Spinal cord (tissue), 10 donors: ENCODE results near the gene PELI2. TPM values are rescaled to one million over a fixed set of nuclear protein-coding genes. Genes with fewer than 3 reads are reported as not detected.
A peak's percentile ranks its signal among the peaks of the same experiment; 100 is the strongest.

Source experiments
- DNase-seq, 6 donors: peaks; one replicate each; pipeline versions ENCODE4 v3.0.0 to v3.0.0-alpha.2; 2013 to 2015; ENCODE audit warnings: low spot score in 6 of 6, low read depth in 4 of 6
- H3K27ac ChIP-seq: one replicate; pipeline ENCODE4 v1.5.1; 2013; ENCODE audit warnings: low read depth, low read length, control low read depth
- H3K27me3 ChIP-seq: one replicate; pipeline ENCODE4 v1.6.1; 2013; ENCODE audit warnings: low read length; ENCODE audit not compliant: control insufficient read depth, insufficient read depth
- H3K36me3 ChIP-seq: one replicate; pipeline ENCODE4 v1.6.1; 2013; ENCODE audit warnings: low read length; ENCODE audit not compliant: control insufficient read depth, insufficient read depth
- H3K4me1 ChIP-seq: one replicate; pipeline ENCODE4 v1.6.1; 2013; ENCODE audit warnings: low read length; ENCODE audit not compliant: control insufficient read depth, insufficient read depth
- H3K4me3 ChIP-seq: one replicate; pipeline ENCODE4 v1.5.1; 2013; ENCODE audit warnings: low read depth, low read length, control low read depth
- H3K9me3 ChIP-seq: one replicate; pipeline ENCODE4 v1.6.1; 2013; ENCODE audit warnings: low read length; ENCODE audit not compliant: control insufficient read depth, insufficient read depth
- WGBS: methylation state at CpG from one replicate; pipeline ENCODE4 v1.1.5; 2013; ENCODE audit warnings: missing lambda C conversion rate; ENCODE audit not compliant: insufficient coverage; 5-methylcytosine and 5-hydroxymethylcytosine counted together
- polyA plus RNA-seq, 2 donors: library from polyadenylated mRNA; unstranded; fragments of 120-200 nt; gene quantifications; one replicate each; pipeline ENCODE4 v1.2.1, GENCODE V29; 2013; ENCODE audit not compliant: insufficient read length in 2 of 2
- total RNA-seq, 2 donors: library from RNA; depleted of rRNA in 1 of 2; stranded (reverse); fragments of 120-200 nt in 1 of 2; fragments of >200 nt in 1 of 2; gene quantifications; one replicate each; pipeline versions ENCODE4 v1.2.3 to v1.2.4, GENCODE V29; 2013 to 2014
- donor health status: healthy.

The PELI2 gene
- total and polyA plus RNA-seq, 4 donors: 8.5 to 20.3 (median 12.9) TPM

DNA sequence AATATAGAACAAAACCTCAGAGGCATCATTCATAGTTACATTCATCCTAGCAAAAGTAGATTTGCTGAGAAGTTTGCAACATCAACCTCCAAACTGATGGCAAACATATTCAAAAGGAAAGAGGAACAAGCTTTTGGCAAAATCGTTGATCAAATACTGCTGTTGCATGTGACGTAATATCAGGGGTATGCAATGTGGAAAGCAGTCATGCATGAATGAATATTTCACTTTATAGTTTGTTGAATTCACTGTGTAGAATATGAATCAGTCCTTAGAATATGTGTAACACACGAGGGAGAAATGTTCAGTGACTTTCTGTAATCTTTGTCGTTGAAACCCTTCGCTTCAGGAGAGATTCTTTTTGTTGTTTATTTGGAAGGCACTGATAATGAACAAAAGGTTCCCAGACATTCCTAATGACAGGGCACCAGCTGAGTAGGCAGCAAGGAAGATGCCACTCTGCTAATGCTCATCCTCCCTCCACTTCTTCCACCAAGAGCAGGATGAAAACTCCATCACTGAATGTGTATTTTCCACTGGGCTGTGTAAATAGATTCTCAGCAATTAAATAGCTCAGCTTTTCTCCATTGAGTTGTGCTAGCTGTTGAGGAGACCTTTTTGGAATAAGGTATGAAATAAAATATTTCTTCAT is 126.1 kb downstream of the PELI2 start:
- no peak for DNase-seq
- 73% methylated on average over 4 of the region's 5 CpGs for whole genome bisulfite sequencing

DNA sequence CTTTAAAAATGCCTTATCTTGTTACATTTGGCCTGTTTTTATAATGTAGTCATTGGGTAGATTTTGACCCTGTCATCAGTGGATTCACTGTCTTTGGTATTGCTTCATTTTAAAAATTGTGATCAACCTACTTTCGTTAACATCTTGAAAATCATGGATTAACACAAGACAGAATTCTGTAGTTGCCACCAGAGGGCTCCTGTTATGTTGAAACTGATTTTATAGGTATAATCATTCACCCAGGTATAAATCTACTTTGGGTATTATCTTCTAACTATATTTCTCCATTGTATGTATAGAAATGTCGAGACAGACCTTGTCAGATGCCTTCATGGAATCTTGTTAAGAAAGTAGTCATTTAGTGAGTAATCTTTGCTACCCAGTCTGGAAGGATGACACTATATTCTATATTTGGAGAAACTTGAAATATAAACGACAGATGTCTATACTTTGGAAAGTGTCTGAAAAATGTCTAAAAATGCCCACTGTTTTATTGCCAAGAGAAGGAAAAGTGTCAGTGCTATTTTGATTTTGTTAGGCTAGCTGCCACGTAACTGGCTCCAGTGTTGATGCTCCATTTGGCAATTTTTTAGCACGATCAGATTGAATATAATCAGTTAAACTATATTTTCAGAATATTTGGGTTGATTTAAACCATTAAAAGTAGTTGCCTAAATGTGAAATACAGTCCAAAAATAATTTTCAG is 129.4 kb downstream of the PELI2 start:
- no peaks in the 10 kb centered on the region for H3K27me3 ChIP-seq
- WGBS: no CpG with 5 or more reads among the region's 5 CpGs
- H3K36me3 ChIP-seq: no peaks in the 10 kb centered on the region
- DNase-seq: peak in 2 of 6 donors; percentile 50 to 86
- peaks cover 3% of the 10 kb centered on the region for H3K4me1 ChIP-seq
- H3K4me3 ChIP-seq: no peak overlapping the region
- no peak overlapping the region for H3K27ac ChIP-seq
- H3K9me3 ChIP-seq: no peaks in the 10 kb centered on the region

More for the DNA sequence above, 126.1 kb downstream of the PELI2 start:
- Histone ChIP-seq H3K9me3 (no peaks in the 10 kb centered on the region), H3K4me3 (no peak overlapping the region), H3K27ac (no peak overlapping the region), H3K36me3 (no peaks in the 10 kb centered on the region), H3K4me1 (no peaks in the 10 kb centered on the region), H3K27me3 (no peaks in the 10 kb centered on the region)

DNA sequence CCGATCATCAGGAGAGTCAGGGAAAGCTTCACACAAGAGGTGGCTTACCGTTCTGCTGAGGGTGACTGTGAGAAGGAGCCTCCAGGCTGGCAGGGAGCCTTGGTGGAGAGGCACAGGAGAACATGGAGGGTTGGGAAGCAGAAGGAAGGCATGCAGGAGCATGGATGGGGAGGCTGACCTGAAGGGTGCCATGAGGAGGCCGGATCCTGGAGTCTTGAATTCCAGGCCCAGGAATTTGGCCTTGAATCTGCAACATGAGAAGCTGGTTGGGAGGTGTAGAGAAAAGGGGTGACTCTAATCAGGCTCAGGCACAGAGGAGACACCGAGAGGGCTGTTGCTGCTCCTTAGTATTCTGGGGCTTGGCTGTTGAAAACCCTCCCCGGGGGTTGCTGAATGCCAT is 130.2 kb downstream of the PELI2 start:
- WGBS: 79% methylated on average over 5 of the region's 5 CpGs

DNA sequence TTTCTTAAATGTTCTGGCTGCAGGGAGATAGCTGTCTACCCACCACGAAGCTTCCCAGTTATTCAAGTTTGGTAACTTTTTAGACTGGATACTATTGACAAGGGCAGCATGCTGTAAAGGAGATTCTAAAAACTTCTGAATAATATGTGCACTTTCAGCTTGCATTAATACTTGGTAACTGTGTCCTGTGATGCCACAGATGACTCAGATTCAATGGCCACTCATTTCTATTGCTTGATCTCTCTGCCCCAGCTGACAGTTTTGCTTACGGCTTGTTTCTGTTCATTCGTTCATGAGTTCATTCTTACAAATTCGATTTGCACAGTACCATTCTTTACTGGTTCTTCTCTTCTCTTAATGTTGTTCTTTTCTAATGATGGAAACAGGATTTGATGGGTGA is 142.8 kb downstream of the PELI2 start:
- 100% methylated on average over 1 of the region's 4 CpGs for WGBS
- no peak for DNase-seq
- Histone ChIP-seq H3K4me3 (no peak overlapping the region), H3K4me1 (no peaks in the 10 kb centered on the region), H3K27me3 (no peaks in the 10 kb centered on the region), H3K36me3 (no peaks in the 10 kb centered on the region), H3K9me3 (peaks cover 5% of the 10 kb centered on the region), H3K27ac (no peak overlapping the region)

More for the DNA sequence above, 130.2 kb downstream of the PELI2 start:
- Histone ChIP-seq H3K27me3 (no peaks in the 10 kb centered on the region), H3K27ac (no peak overlapping the region), H3K4me3 (no peak overlapping the region), H3K9me3 (no peaks in the 10 kb centered on the region), H3K36me3 (no peaks in the 10 kb centered on the region), H3K4me1 (peaks cover 3% of the 10 kb centered on the region)
- DNase-seq: no peak

DNA sequence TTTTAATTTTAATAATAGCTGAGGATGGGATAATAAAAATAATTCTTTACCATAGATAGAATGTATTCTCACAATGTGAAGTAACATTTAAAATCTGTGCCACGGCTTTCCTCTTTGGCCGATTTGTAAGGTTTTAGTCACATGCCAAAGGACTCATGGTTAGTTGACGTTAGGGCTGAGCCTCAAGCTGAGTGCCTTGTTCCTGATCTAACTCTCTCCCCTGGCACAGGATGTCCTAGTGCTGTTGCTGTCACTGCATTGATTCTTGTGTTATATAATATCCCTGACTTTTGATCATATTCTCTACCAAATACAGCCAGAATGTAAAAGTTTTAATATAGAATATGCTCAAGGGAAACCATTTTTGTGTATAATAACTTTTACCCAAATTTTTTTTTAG is 144.3 kb downstream of the PELI2 start:
- Histone ChIP-seq H3K9me3 (peaks cover 5% of the 10 kb centered on the region), H3K4me3 (no peak overlapping the region), H3K27me3 (no peaks in the 10 kb centered on the region), H3K27ac (no peak overlapping the region), H3K36me3 (no peaks in the 10 kb centered on the region), H3K4me1 (no peaks in the 10 kb centered on the region)
- no peak for DNase-seq
- WGBS: 92% methylated on average over 2 of the region's 3 CpGs

DNA sequence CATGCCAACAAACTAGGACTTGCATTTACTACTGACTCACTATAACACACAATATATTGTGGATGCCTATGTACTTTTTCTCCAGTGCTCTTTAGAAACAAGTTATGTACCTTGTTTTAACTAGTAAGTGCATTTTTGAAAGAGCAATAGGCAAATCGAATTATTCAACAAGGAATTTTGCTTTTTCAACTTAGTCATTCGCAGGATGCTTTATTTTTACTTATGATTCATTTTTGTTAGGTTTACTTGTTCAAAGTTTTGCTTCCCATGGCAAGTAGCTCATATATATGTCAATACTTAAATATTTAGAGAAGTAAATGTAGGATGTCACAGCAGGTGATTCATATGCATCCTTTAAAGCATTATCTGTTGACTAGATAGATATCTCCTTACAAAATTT is 149.8 kb downstream of the PELI2 start:
- Histone ChIP-seq H3K9me3 (no peaks in the 10 kb centered on the region), H3K4me1 (peaks cover 1% of the 10 kb centered on the region), H3K36me3 (no peaks in the 10 kb centered on the region), H3K27me3 (no peaks in the 10 kb centered on the region), H3K27ac (no peak overlapping the region), H3K4me3 (no peak overlapping the region)
- no peak for DNase-seq
- no CpG with 5 or more reads among the region's 2 CpGs for WGBS

DNA sequence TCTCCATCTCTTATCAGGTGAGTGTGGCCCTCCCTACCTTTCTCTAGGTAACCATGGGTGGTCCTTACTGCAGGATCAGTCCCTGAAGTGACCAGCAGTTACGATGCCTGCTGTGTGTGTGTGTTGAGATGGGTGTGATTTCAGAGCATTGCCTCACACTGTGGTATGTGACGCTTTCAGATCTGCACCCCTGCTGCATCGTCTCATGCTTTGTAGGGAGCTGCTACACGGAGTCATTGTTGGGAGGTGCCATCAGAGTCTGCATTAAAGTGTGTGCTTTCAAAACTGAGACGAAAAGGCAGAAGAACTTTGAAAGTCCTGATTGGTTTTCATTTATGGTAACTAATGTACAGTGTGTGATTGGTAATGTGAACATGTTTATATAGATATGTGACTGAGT is 150.5 kb downstream of the PELI2 start:
- Histone ChIP-seq H3K4me3 (no peak overlapping the region), H3K27ac (no peak overlapping the region), H3K27me3 (no peaks in the 10 kb centered on the region), H3K36me3 (no peaks in the 10 kb centered on the region), H3K9me3 (no peaks in the 10 kb centered on the region), H3K4me1 (peaks cover 3% of the 10 kb centered on the region)
- WGBS: 91% methylated on average over 5 of the region's 5 CpGs
- DNase-seq: no peak

DNA sequence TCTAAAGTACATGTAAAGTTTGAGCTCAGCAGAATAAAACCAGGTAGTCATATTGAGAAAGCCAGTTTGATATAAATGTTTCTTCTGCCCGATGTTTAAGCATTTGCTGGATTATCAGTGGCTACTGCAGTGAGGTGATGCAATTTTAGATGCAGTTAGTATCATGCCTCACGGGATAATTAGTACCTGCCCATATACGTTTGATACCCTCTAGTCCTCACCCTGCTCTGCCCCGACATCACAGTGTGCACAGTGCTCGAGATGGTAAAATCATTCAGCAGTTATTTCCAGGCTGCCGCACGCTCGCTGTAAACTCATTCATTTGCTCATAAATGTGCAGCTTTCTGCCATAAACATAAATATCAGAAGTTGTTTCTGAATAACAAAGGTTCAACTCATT is 152.7 kb downstream of the PELI2 start:
- WGBS: 68% methylated on average over 7 of the region's 8 CpGs
- Histone ChIP-seq H3K4me3 (no peak overlapping the region), H3K9me3 (no peaks in the 10 kb centered on the region), H3K36me3 (no peaks in the 10 kb centered on the region), H3K27me3 (no peaks in the 10 kb centered on the region), H3K27ac (no peak overlapping the region), H3K4me1 (peaks cover 3% of the 10 kb centered on the region)
- DNase-seq: peak in 1 of 6 donors; percentile 30

DNA sequence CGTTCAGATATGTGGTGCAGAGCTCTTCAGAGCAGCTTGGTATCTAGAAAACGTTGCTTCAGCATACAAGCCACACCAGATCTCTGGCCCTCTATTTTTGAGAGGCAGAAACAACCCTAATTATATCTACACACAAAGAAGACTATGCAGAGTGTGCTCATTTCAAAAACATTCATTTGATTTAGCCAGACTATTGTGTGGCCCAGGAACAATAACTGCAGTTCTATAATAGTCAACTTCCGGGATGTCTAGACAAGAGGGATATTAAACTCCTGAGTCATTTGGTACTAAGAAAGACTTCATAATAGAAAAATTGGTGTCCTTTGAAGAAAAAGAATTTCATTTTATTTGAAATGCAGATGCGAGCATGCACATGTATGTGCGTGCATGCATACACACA is 153.8 kb downstream of the PELI2 start:
- H3K4me1 ChIP-seq: peaks cover 3% of the 10 kb centered on the region
- no peaks in the 10 kb centered on the region for H3K27me3 ChIP-seq
- 95% methylated on average over 2 of the region's 5 CpGs for WGBS
- no peak overlapping the region for H3K27ac ChIP-seq
- no peaks in the 10 kb centered on the region for H3K36me3 ChIP-seq
- no peak for DNase-seq
- no peaks in the 10 kb centered on the region for H3K9me3 ChIP-seq
- H3K4me3 ChIP-seq: no peak overlapping the region

DNA sequence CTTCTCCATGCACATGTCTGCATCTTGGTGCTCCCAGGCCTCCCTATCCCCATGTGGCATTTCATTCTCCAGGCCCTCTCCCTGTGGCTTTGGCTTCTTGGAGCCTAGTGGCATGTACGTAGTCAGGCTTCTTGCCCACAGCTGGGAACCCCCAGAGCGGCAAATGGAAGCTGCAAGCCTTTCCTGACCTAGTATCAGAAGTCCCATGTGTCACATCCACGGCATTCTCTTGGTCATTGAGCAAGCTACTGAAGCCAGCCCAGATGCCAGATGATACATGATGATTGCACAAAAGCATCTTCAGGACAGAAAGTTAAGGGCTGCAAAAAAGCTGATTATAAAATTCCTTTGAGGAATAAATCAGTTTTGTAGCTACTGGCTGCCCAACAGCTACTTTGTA is 154.9 kb downstream of the PELI2 start:
- Histone ChIP-seq H3K9me3 (no peaks in the 10 kb centered on the region), H3K27ac (no peak overlapping the region), H3K27me3 (no peaks in the 10 kb centered on the region), H3K4me3 (no peak overlapping the region), H3K36me3 (no peaks in the 10 kb centered on the region), H3K4me1 (peaks cover 3% of the 10 kb centered on the region)
- WGBS: 94% methylated on average over 3 of the region's 3 CpGs
- DNase-seq: peak in 1 of 6 donors; percentile 53
